Gastrocnemius medialis (tissue), 4 donors: ENCODE data around the gene RRP1. TPM values are rescaled to one million over a fixed set of nuclear protein-coding genes. Genes with fewer than 3 reads are reported as not detected.

Experiments used
- ATAC-seq, 2 donors: fragments of 150-250 bp; one replicate each; pipeline ENCODE4 v1.9.1; 2016
- DNase-seq, 2 donors: peaks; one replicate each; pipeline ENCODE4 v3.0.0-alpha.2; 2019
- H3K27ac ChIP-seq, 4 donors: fragments of 200-600 bp; sonication (generic); 1 replicate in 1 of 4; 2 replicates in 3 of 4; pipeline ENCODE4 v1.5.1; 2016 to 2018; ENCODE audit warnings: mild to moderate bottlenecking in 2 of 4, moderate library complexity in 1 of 4
- H3K27me3 ChIP-seq, 3 donors: fragments of 200-600 bp; sonication (generic) in 2 of 3; 1 replicate in 1 of 3; 2 replicates in 2 of 3; pipeline versions ENCODE4 v1.5.1 to v1.6.0; 2016 to 2019; ENCODE audit warnings: mild to moderate bottlenecking in 1 of 3, moderate library complexity in 1 of 3
- H3K36me3 ChIP-seq, 2 donors: fragments of 200-600 bp; sonication (generic) in 1 of 2; one replicate each; pipeline ENCODE4 v1.5.1; 2017 to 2018
- H3K4me1 ChIP-seq, 2 donors: fragments of 200-600 bp; sonication (generic) in 1 of 2; one replicate each; pipeline ENCODE4 v1.5.1; 2016 to 2017; ENCODE audit warnings: mild to moderate bottlenecking in 2 of 2
- H3K4me3 ChIP-seq, 4 donors: fragments of 200-600 bp; sonication (generic) in 3 of 4; 1 replicate in 1 of 4; 2 replicates in 3 of 4; pipeline ENCODE4 v1.5.1; 2016 to 2019; ENCODE audit warnings: mild to moderate bottlenecking in 2 of 4
- H3K9me3 ChIP-seq, 3 donors: fragments of 200-600 bp; sonication (generic) in 2 of 3; 1 replicate in 1 of 3; 2 replicates in 2 of 3; pipeline ENCODE4 v1.5.1; 2016 to 2019
- CTCF ChIP-seq, 5 experiments: fragments of 450-650 bp in 3 of 5; fragments of 200-600 bp in 2 of 5; sonication (generic) in 2 of 5; IDR thresholded peaks in 4 of 5; conservative IDR thresholded peaks in 1 of 5; 1 replicate in 4 of 5; 2 replicates in 1 of 5; pipeline ENCODE4 v1.5.1; 2016 to 2019; ENCODE audit warnings: antibody characterized with exemption in 5 of 5, mild to moderate bottlenecking in 3 of 5, moderate library complexity in 3 of 5
- POLR2A ChIP-seq, 2 donors: fragments of 450-650 bp; IDR thresholded peaks; one replicate each; pipeline ENCODE4 v1.6.1; 2017; ENCODE audit warnings: antibody characterized with exemption in 2 of 2, mild to moderate bottlenecking in 2 of 2, moderate library complexity in 2 of 2
- in situ Hi-C, 4 donors: fragments of 200-750 bp; cut with MboI; loops; one replicate each; pipeline versions ENCODE4 v1.15.0 to v1.8.0; 2017; ENCODE audit warnings: low sequenced_read_pairs in 4 of 4
- intact Hi-C: fragments of 100-400 bp; cut with DNase I; formaldehyde crosslinking; loops from one replicate; pipeline ENCODE4 v1.15.1; 2023; ENCODE audit warnings: low total_unique reads
- total RNA-seq, 4 donors: library from RNA; depleted of rRNA; stranded (reverse); fragments of >200 nt; gene quantifications; one replicate each; pipeline versions ENCODE4 v1.1.0 to v1.2.3, GENCODE V29; 2016

Gene RRP1
- total RNA-seq, 4 donors from 2014 or later, result 17.5 to 32.0 (median 25.1) TPM

DNA sequence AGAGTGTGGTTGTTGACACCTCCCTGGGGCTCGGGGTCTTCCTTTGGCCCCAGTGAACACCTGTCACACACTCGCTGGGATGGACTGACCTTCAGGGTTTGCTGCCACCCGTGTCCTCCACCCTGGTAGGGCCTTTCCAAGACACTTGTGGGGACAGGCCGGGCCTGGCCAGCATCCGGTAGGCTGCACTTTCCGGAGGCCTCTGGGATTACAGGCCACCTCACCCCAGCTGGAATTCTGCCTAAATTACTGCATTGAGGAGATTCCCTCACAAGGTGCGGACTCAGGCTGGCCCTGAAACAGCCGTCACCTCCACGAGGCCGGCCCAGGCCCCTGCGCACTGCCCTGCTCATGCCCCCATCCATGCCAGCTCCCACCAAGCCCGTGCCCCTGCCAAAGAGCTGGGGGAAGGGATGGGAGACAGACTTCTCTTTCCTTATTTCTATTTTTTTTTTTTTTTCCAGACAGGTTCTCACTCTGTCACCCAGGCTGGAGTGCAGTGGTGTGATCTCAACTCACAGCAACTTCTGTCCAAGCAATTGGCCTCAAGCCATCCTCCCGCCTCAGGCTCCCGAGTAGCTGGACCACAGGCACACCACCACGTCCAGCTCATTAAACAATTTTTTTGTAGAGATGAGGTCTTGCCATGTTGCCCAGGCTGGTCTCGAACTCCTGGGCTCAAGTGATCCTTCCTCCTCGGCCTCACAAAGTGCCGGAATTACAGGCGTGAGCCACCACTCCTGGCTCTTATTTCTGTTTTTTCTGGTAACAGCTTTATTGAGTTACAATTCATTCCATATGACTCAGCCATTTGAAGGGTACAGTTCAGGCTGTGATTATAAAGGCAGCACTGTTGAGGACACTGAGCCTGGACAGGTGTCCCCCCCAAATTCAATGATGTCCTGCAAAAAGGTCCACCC, 24.5 kb upstream of the RRP1 start:
- in situ Hi-C loops (no loop called here), intact Hi-C loops (no loop called here)
- Histone ChIP-seq H3K36me3 (no peaks in the 10 kb centered on the region), H3K27ac (no peak overlapping the region), H3K4me1 (no peaks in the 10 kb centered on the region), H3K9me3 (no peaks in the 10 kb centered on the region), H3K4me3 (no peak overlapping the region), H3K27me3 (no peaks in the 10 kb centered on the region)
- TF ChIP-seq POLR2A (IDR thresholded peaks at IDR 0.05), result no peak
- TF ChIP-seq CTCF (IDR thresholded peaks at IDR 0.05 in 4 of 5, conservative IDR thresholded peaks at IDR 0.05 in 1 of 5), result no peak
- ATAC-seq (no peak), DNase-seq (no peak)

DNA sequence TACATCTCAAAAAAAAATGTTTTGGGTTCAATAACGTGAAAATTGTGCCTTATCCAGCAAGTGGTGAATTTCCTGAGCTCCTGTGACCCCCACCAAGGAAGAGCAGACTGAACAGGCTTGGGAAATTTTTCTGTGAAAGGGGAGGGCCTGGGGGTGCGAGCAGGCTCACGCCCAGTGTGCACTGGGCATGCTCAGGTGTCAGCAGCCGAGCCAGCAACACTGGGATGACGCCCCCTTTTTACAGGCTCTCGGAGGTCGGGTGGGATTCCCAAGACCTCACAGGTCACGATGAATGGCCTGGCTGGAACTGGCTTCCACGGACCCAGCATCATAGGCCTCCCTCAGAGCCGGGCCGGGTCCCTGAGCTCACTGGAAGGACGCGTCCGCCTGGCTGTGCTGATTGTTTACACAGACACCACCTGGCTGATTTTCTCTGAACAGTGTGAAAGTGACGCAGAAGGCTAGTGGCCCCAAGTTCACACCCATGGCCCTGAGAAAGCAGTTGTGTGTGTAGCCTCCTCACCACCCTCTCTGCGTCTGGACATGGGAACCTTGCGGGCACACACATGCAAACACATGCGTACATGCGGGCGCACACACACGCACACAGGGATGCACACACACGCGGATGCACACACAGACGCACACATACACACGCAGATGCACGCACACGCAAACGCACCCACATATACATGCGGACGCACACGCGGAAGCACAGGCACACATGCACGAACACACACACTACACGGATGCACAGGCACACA, 22.5 kb upstream of the RRP1 start:
- H3K4me1 ChIP-seq, result no peaks in the 10 kb centered on the region
- no peak for ATAC-seq
- TF ChIP-seq CTCF (IDR thresholded peaks at IDR 0.05 in 4 of 5, conservative IDR thresholded peaks at IDR 0.05 in 1 of 5) (no peak), POLR2A (IDR thresholded peaks at IDR 0.05) (no peak)
- in situ Hi-C loops (no loop called here), intact Hi-C loops (no loop called here)
- H3K27me3 ChIP-seq, result no peaks in the 10 kb centered on the region
- H3K4me3 ChIP-seq, result no peak overlapping the region
- DNase-seq, result no peak
- H3K27ac ChIP-seq, result no peak overlapping the region
- H3K9me3 ChIP-seq, result no peaks in the 10 kb centered on the region
- no peaks in the 10 kb centered on the region for H3K36me3 ChIP-seq

DNA sequence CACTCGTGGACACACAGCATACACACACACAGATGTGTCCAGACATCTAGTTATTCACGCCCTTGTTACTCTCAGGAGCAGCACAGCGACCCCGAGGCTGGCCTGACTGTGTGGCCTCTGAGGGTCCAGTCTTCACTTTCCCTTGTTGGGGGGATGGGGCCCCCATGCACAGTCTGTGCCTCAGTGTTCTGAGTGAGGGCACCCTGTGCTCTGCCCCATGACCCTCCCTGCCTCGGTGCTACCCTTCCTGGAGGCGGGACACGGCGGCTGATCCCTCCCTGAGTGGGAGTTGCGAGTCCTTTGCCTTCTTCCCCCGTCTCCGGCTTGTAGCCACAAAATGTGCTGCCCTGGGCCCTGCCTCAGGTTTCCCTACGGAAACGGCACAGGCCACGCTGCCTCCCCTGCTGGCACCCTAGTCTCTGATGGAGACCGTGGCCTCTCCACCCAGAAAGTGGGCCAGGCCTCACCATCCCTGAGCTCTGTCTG, 21.8 kb upstream of the RRP1 start:
- no peak for ATAC-seq

More for the DNA sequence above, 21.8 kb upstream of the RRP1 start:
- H3K9me3 ChIP-seq, result no peaks in the 10 kb centered on the region
- H3K27me3 ChIP-seq, result no peaks in the 10 kb centered on the region
- no peak for TF ChIP-seq CTCF (IDR thresholded peaks at IDR 0.05 in 4 of 5, conservative IDR thresholded peaks at IDR 0.05 in 1 of 5)
- no peak for TF ChIP-seq POLR2A (IDR thresholded peaks at IDR 0.05)
- H3K36me3 ChIP-seq, result peaks cover 0 to under 1% of the 10 kb centered on the region in 2 donors
- no peak for DNase-seq
- in situ Hi-C loops (no loop called here), intact Hi-C loops (no loop called here)
- no peak overlapping the region for H3K27ac ChIP-seq
- H3K4me1 ChIP-seq, result no peaks in the 10 kb centered on the region
- H3K4me3 ChIP-seq, result no peak overlapping the region
